ENCODE measurements around the gene DGLUCY.
"Not testable (repeated sequence)": the region's sequence is repeated elsewhere in the genome, so short reads cannot be mapped to it uniquely, and the experiment has no call there.

The DGLUCY gene

GRCh38 chr14:91111443-91111842 lies 2.4 kb upstream of the DGLUCY start:
- no peak overlapping the region for H3K4me3 ChIP-seq (ENCODE audit: low read depth in 1 of 2, low read length in 2 of 2)
- no peaks in the 10 kb centered on the region for H3K9me3 ChIP-seq (ENCODE audit: low read length)
- peaks cover 59% of the 10 kb centered on the region for H3K4me1 ChIP-seq (ENCODE audit: insufficient read depth, low read length)
- H3K27ac ChIP-seq (ENCODE audit: low read depth, low read length) = peak overlapping the region; percentile 57
- H3K9ac ChIP-seq (ENCODE audit: low read length) = no peak overlapping the region
- H3K36me3 ChIP-seq (ENCODE audit: insufficient read depth, low read length) = no peaks in the 10 kb centered on the region
- H3K27me3 ChIP-seq (ENCODE audit: control insufficient read depth in 1 of 2, insufficient read depth in 2 of 2, low read length in 2 of 2) = no peaks in the 10 kb centered on the region

- Histone ChIP-seq H3K4me1 (ENCODE audit: insufficient read depth, low read length) (peaks cover 61% of the 10 kb centered on the region), H3K27ac (ENCODE audit: low read depth, low read length) (peak overlapping the region; percentile 57)
These were observed 1.7 kb upstream of the DGLUCY start for GRCh38 chr14:91112194-91112593.

GRCh38 chr14:91114079-91115065 lies 499 bp downstream of the DGLUCY start:
- peak overlapping the region; percentile 96 for H3K27ac ChIP-seq (ENCODE audit: low read depth, low read length)
- H3K36me3 ChIP-seq (ENCODE audit: insufficient read depth, low read length) = peaks cover 18% of the 10 kb centered on the region
- peak overlapping the region; percentile 88 for H3K9ac ChIP-seq (ENCODE audit: low read length)
- H3K9me3 ChIP-seq (ENCODE audit: low read length) = no peaks in the 10 kb centered on the region
- peak overlapping the region; percentile 62 to 86 for H3K4me3 ChIP-seq (ENCODE audit: low read depth in 1 of 2, low read length in 2 of 2)
- peaks cover 57% of the 10 kb centered on the region for H3K4me1 ChIP-seq (ENCODE audit: insufficient read depth, low read length)
- no peaks in the 10 kb centered on the region for H3K27me3 ChIP-seq (ENCODE audit: control insufficient read depth in 1 of 2, insufficient read depth in 2 of 2, low read length in 2 of 2)

More at GRCh38 chr14:91112194-91112593, 1.7 kb upstream of the DGLUCY start:
- H3K27me3 ChIP-seq (ENCODE audit: control insufficient read depth in 1 of 2, insufficient read depth in 2 of 2, low read length in 2 of 2) = no peaks in the 10 kb centered on the region
- peaks cover 3% of the 10 kb centered on the region for H3K36me3 ChIP-seq (ENCODE audit: insufficient read depth, low read length)
- no peaks in the 10 kb centered on the region for H3K9me3 ChIP-seq (ENCODE audit: low read length)
- no peak overlapping the region for H3K9ac ChIP-seq (ENCODE audit: low read length)
- H3K4me3 ChIP-seq (ENCODE audit: low read depth in 1 of 2, low read length in 2 of 2) = no peak overlapping the region

DNA sequence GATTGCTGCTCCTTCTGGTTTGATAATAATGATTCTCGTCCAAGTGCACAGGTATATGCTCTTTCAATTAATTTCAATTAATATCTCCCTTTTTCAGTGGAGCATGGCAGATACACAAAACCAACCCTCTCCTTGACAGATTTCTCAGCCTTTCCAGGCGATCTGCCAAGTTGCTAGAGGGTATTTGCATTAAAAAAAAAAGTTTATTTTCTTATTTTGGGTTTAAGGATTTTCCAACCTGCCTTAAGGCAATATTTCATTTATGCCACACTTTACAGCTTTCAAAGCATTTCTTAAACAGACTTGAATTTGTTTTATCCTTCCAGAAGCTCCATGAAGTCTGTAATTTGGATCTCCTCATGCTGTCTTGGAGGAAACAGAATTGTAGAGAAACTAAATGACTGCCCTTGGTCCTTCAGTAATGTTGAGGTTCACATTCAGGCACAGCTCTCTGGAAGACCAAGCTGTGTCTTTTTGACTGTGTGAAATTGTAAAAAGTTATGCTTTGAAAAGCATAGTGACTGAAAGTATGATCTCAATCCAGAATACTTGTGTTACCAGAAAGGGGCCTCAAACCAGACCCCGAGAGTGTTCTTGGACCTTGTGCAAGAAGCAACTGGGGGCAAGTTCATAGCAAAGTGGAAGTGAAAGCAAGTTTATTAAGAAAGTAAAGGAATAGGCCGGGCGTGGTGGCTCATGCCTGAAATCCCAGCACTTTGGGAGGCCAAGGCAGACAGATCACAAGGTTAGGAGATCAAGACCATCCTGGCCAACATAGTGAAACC lies 2.3 kb downstream of the DGLUCY start:
- peak overlapping the region in 1 of 2 donors; percentile 86 for H3K4me3 ChIP-seq (ENCODE audit: low read depth in 1 of 2, low read length in 2 of 2)
- peak overlapping the region; percentile 96 for H3K27ac ChIP-seq (ENCODE audit: low read depth, low read length)
- H3K36me3 ChIP-seq (ENCODE audit: insufficient read depth, low read length) = peaks cover 21% of the 10 kb centered on the region
- H3K9me3 ChIP-seq (ENCODE audit: low read length) = no peaks in the 10 kb centered on the region
- H3K9ac ChIP-seq (ENCODE audit: low read length) = peak overlapping the region; percentile 30
- H3K4me1 ChIP-seq (ENCODE audit: insufficient read depth, low read length) = peaks cover 54% of the 10 kb centered on the region
- no peaks in the 10 kb centered on the region for H3K27me3 ChIP-seq (ENCODE audit: control insufficient read depth in 1 of 2, insufficient read depth in 2 of 2, low read length in 2 of 2)

DNA sequence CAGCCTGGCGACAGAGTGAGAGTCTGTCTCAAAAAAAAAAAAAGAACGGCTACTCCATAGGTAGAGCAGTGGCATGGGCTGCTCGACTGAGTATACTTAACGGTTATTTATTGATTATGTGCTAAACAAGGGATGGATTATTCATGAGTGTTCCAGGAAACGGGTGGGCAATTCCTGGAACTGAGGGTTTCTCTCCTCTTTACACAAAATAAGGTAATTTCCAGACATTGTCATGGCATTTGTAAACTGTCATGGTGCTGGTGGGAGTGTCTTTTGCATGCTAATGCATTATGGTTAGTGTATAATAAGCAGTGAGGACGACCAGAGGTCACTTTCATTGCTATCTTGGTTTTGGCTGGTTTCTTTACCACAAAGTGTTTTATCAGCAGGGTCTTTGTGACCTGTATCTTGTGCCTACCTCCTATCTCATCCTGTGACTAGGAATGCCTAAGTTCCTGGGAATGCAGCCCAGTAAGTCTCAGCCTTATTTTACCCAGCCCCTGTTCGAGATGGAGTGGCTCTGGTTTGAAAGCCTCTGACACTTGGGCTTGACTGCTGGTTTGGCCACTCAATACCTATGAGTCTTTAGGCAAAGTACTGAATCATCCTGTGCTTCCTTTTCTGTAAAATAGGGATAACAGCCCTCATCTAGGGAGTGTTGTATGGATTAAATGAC lies 3.2 kb downstream of the DGLUCY start:
- H3K9me3 ChIP-seq (ENCODE audit: low read length) = no peaks in the 10 kb centered on the region
- no peaks in the 10 kb centered on the region for H3K27me3 ChIP-seq (ENCODE audit: control insufficient read depth in 1 of 2, insufficient read depth in 2 of 2, low read length in 2 of 2)
- peaks cover 21% of the 10 kb centered on the region for H3K36me3 ChIP-seq (ENCODE audit: insufficient read depth, low read length)
- peak overlapping the region; percentile 17 for H3K27ac ChIP-seq (ENCODE audit: low read depth, low read length)
- H3K4me3 ChIP-seq (ENCODE audit: low read depth in 1 of 2, low read length in 2 of 2) = peak overlapping the region in 1 of 2 donors; percentile 4
- H3K4me1 ChIP-seq (ENCODE audit: insufficient read depth, low read length) = peaks cover 56% of the 10 kb centered on the region
- H3K9ac ChIP-seq (ENCODE audit: low read length) = no peak overlapping the region

- Histone ChIP-seq H3K4me1 (ENCODE audit: insufficient read depth, low read length) (peaks cover 51% of the 10 kb centered on the region), H3K4me3 (ENCODE audit: low read depth in 1 of 2, low read length in 2 of 2) (no peak overlapping the region)
These were observed 4.1 kb downstream of the DGLUCY start for GRCh38 chr14:91117960-91118359.

GRCh38 chr14:91118511-91119068 lies 4.7 kb downstream of the DGLUCY start:
- peaks cover 49% of the 10 kb centered on the region for H3K4me1 ChIP-seq (ENCODE audit: insufficient read depth, low read length)
- H3K36me3 ChIP-seq (ENCODE audit: insufficient read depth, low read length) = peaks cover 21% of the 10 kb centered on the region
- H3K27me3 ChIP-seq (ENCODE audit: control insufficient read depth in 1 of 2, insufficient read depth in 2 of 2, low read length in 2 of 2) = no peaks in the 10 kb centered on the region
- H3K27ac ChIP-seq (ENCODE audit: low read depth, low read length) = no peak overlapping the region
- H3K4me3 ChIP-seq (ENCODE audit: low read depth in 1 of 2, low read length in 2 of 2) = no peak overlapping the region
- no peak overlapping the region for H3K9ac ChIP-seq (ENCODE audit: low read length)
- no peaks in the 10 kb centered on the region for H3K9me3 ChIP-seq (ENCODE audit: low read length)

More at GRCh38 chr14:91117960-91118359, 4.1 kb downstream of the DGLUCY start:
- no peaks in the 10 kb centered on the region for H3K9me3 ChIP-seq (ENCODE audit: low read length)
- peaks cover 21% of the 10 kb centered on the region for H3K36me3 ChIP-seq (ENCODE audit: insufficient read depth, low read length)
- no peak overlapping the region for H3K9ac ChIP-seq (ENCODE audit: low read length)
- H3K27me3 ChIP-seq (ENCODE audit: control insufficient read depth in 1 of 2, insufficient read depth in 2 of 2, low read length in 2 of 2) = no peaks in the 10 kb centered on the region
- H3K27ac ChIP-seq (ENCODE audit: low read depth, low read length) = no peak overlapping the region

DNA sequence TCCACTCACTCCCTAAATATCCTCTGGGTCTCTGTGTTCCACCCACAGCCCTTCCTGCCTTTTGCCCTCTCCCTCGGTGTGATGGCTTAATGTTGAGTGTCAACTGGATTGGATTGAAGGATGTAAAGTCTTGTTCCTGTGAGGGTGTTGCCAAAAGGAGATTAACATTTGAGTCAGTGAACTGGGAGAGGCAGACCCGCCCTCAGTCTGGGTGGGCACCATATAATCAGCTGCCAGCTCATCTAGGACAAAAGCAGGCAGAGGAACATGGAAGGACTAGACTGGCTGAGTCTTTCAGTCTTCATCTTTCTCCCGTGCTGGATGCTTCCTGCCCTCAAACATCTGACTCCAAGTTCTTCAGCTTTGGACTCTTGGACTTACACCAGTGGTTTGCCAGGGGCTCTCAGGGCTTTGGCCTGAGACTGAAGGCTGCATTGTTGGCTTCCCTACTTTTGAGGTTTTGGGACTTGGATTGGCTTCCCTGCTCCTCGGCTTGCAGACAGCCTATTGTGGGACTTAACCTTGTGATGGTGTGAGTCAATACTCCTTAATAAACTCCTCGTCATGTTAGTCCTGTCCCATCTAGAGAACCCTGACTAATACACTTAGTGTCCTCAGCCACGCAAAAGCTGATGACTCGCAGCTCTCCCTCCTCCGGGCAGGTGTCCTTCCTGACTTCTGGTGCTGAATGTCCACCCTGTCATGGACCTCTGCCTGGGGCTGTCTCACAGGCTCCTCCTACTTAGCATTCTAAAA lies 5.9 kb downstream of the DGLUCY start:
- H3K27me3 ChIP-seq (ENCODE audit: control insufficient read depth in 1 of 2, insufficient read depth in 2 of 2, low read length in 2 of 2) = no peaks in the 10 kb centered on the region
- peaks cover 58% of the 10 kb centered on the region for H3K4me1 ChIP-seq (ENCODE audit: insufficient read depth, low read length)
- H3K9ac ChIP-seq (ENCODE audit: low read length) = no peak overlapping the region
- peak overlapping the region; percentile 58 for H3K27ac ChIP-seq (ENCODE audit: low read depth, low read length)
- no peak overlapping the region for H3K4me3 ChIP-seq (ENCODE audit: low read depth in 1 of 2, low read length in 2 of 2)
- peaks cover 21% of the 10 kb centered on the region for H3K36me3 ChIP-seq (ENCODE audit: insufficient read depth, low read length)
- no peaks in the 10 kb centered on the region for H3K9me3 ChIP-seq (ENCODE audit: low read length)

DNA sequence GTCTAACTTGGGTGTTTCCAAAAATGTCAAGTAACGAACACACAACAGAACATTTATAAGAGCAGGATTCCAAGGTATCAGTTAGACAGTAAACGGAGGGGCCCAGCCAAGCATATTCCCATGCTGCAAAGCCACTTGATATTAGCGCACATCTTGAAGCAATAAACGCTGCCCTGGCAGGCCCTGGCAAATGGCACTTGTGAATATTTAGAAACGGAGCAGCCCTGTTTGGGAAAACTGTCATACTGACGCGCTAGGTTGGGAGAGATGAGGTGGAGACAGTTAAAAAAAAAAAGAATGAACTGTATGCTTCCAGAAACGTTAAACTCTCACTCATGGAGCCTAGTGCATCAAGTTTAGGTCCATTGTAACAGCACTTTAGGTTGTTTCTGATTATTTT lies 9.3 kb downstream of the DGLUCY start:
- peaks cover 25% of the 10 kb centered on the region for H3K36me3 ChIP-seq (ENCODE audit: insufficient read depth, low read length)
- peaks cover 49% of the 10 kb centered on the region for H3K4me1 ChIP-seq (ENCODE audit: insufficient read depth, low read length)
- H3K9ac ChIP-seq (ENCODE audit: low read length) = no peak overlapping the region
- H3K27ac ChIP-seq (ENCODE audit: low read depth, low read length) = peak overlapping the region; percentile 83
- no peaks in the 10 kb centered on the region for H3K9me3 ChIP-seq (ENCODE audit: low read length)
- no peaks in the 10 kb centered on the region for H3K27me3 ChIP-seq (ENCODE audit: control insufficient read depth in 1 of 2, insufficient read depth in 2 of 2, low read length in 2 of 2)
- no peak overlapping the region for H3K4me3 ChIP-seq (ENCODE audit: low read depth in 1 of 2, low read length in 2 of 2)

GRCh38 chr14:91124406-91125270 lies 10.8 kb downstream of the DGLUCY start:
- H3K36me3 ChIP-seq (ENCODE audit: insufficient read depth, low read length) = peaks cover 19% of the 10 kb centered on the region
- H3K27ac ChIP-seq (ENCODE audit: low read depth, low read length) = peak overlapping the region; percentile 68
- H3K27me3 ChIP-seq (ENCODE audit: control insufficient read depth in 1 of 2, insufficient read depth in 2 of 2, low read length in 2 of 2); H3K9ac ChIP-seq (ENCODE audit: low read length); H3K9me3 ChIP-seq (ENCODE audit: low read length); H3K4me3 ChIP-seq (ENCODE audit: low read depth in 1 of 2, low read length in 2 of 2): not testable (repeated sequence)
- peaks cover 46% of the 10 kb centered on the region for H3K4me1 ChIP-seq (ENCODE audit: insufficient read depth, low read length)
